HEK293 (cell line): ENCODE measurements around the gene NMB.

ENCODE experiments used
- CTCF ChIA-PET: fragments of 350-600 bp; formaldehyde crosslinking; extraction: SDS; loops from one replicate; lab custom pipeline; 2021; ENCODE audit warnings: antibody characterized with exemption; lab: Yijun Ruan, JAX
- POLR2A ChIA-PET: fragments of 300-600 bp; formaldehyde crosslinking; extraction: SDS; loops from one replicate; lab custom pipeline; 2020; ENCODE audit warnings: antibody characterized with exemption, inconsistent platforms; lab: Yijun Ruan, JAX
- H3K27ac ChIP-seq: fragments of 200-500 bp; sonication (Bioruptor generic); 2 replicates; pipeline ENCODE4 v1.5.1; 2014; ENCODE audit warnings: low read depth, low read length, control low read depth, inconsistent platforms; ENCODE audit errors: extremely low read depth
- H3K36me3 ChIP-seq, 2 experiments: fragments of 200-500 bp in 1 of 2; sonication (Bioruptor generic) in 1 of 2; 1 replicate in 1 of 2; 2 replicates in 1 of 2; pipeline ENCODE4 v1.5.1; 2014 to 2017; ENCODE audit warnings: inconsistent platforms in 2 of 2, low read length in 2 of 2; ENCODE audit not compliant: control insufficient read depth in 2 of 2, insufficient read depth in 1 of 2
- H3K4me1 ChIP-seq: fragments of 200-500 bp; sonication (Bioruptor generic); 2 replicates; pipeline ENCODE4 v1.5.1; 2014; ENCODE audit warnings: mild to moderate bottlenecking, low read length, inconsistent platforms; ENCODE audit not compliant: control insufficient read depth, insufficient read depth
- H3K4me3 ChIP-seq: 2 replicates; pipeline ENCODE4 v1.5.1; 2011; ENCODE audit warnings: low read depth, mild to moderate bottlenecking, control low read depth, low read length, moderate library complexity
- H3K9me3 ChIP-seq: fragments of 200-500 bp; sonication (Bioruptor generic); 2 replicates; pipeline ENCODE4 v1.5.1; 2014; ENCODE audit warnings: low read depth, low read length, inconsistent platforms; ENCODE audit not compliant: control insufficient read depth, insufficient read depth
- MYNN ChIP-seq: fragments of 450-650 bp; formaldehyde crosslinking; IDR thresholded peaks from 2 replicates; pipeline ENCODE4 v1.5.1; 2016; ENCODE audit warnings: missing biosample characterization, missing genetic modification characterization, borderline replicate concordance
- SETDB1 ChIP-seq: IDR thresholded peaks from one replicate; pipeline ENCODE4 v1.6.1; 2017; ENCODE audit warnings: mild to moderate bottlenecking, low read length, moderate library complexity, mixed read lengths; ENCODE audit not compliant: insufficient read length
- ZBTB10 ChIP-seq: fragments of 450-650 bp; formaldehyde crosslinking; IDR thresholded peaks from 2 replicates; pipeline ENCODE4 v1.5.1; 2016; ENCODE audit warnings: missing biosample characterization, missing genetic modification characterization
- ZBTB48 ChIP-seq: fragments of 450-650 bp; formaldehyde crosslinking; IDR thresholded peaks from 2 replicates; pipeline ENCODE4 v1.5.1; 2016; ENCODE audit warnings: missing biosample characterization, missing genetic modification characterization
- ZBTB8A ChIP-seq: fragments of 450-650 bp; formaldehyde crosslinking; IDR thresholded peaks from 2 replicates; pipeline ENCODE4 v1.5.1; 2016; ENCODE audit warnings: missing biosample characterization, missing genetic modification characterization
- ZNF140 ChIP-seq: fragments of 450-650 bp; formaldehyde crosslinking; IDR thresholded peaks from 2 replicates; pipeline ENCODE4 v1.5.1; 2016; ENCODE audit warnings: missing biosample characterization, missing genetic modification characterization
- ZNF148 ChIP-seq: fragments of 450-650 bp; formaldehyde crosslinking; IDR thresholded peaks from 2 replicates; pipeline ENCODE4 v1.5.0; 2017; ENCODE audit warnings: missing biosample characterization, missing genetic modification characterization, borderline replicate concordance
- ZNF157 ChIP-seq: fragments of 450-650 bp; formaldehyde crosslinking; IDR thresholded peaks from 2 replicates; pipeline ENCODE4 v1.5.1; 2016; ENCODE audit warnings: missing biosample characterization, missing genetic modification characterization
- ZNF16 ChIP-seq: fragments of 450-650 bp; formaldehyde crosslinking; IDR thresholded peaks from 2 replicates; pipeline ENCODE4 v1.5.1; 2016; ENCODE audit warnings: low read depth, missing biosample characterization, missing genetic modification characterization
- ZNF391 ChIP-seq: fragments of 450-650 bp; formaldehyde crosslinking; IDR thresholded peaks from 2 replicates; pipeline ENCODE4 v1.5.1; 2016; ENCODE audit warnings: low read depth, missing biosample characterization, missing genetic modification characterization, borderline replicate concordance
- ZNF654 ChIP-seq: fragments of 450-650 bp; formaldehyde crosslinking; IDR thresholded peaks from 2 replicates; pipeline ENCODE4 v1.5.1; 2016; ENCODE audit warnings: low read depth, missing biosample characterization, missing genetic modification characterization
- TF ChIP-seq, protein P1 (sequence below): fragments of 450-650 bp; formaldehyde crosslinking; IDR thresholded peaks from 2 replicates; pipeline ENCODE4 v1.5.1; 2016; ENCODE audit warnings: missing biosample characterization, missing genetic modification characterization
- TF ChIP-seq, protein P2 (sequence below): fragments of 450-650 bp; formaldehyde crosslinking; IDR thresholded peaks from 2 replicates; pipeline ENCODE4 v1.5.1; 2016; ENCODE audit warnings: missing biosample characterization, missing genetic modification characterization

NMB gene

DNA sequence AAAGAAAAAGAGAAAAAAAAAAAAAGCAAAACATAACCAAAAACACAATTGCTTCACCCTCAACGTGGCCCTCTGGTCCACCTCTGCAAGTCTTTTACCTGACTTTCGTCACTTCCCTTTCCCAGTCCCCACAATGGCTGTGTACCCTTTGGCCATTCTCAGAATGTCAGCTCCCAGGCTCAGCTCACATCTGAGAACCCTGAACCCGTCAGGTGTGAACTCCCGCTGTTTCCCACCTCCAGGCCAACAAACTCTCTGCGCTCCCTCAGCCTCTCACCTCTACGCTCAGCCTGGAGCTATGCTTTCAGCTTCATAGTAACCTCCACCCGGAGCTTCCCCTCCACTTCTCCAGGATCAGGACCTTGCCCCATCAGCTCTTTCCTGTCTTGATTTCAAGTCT, 33.6 kb downstream of the NMB start:
- Histone ChIP-seq H3K36me3 (peaks cover 0 to 27% of the 10 kb centered on the region in 2 experiments; a peak in 1 of 3 replicates), H3K4me1 (no peaks in the 10 kb centered on the region), H3K27ac (no peak overlapping the region), H3K4me3 (no peak overlapping the region), H3K9me3 (no peaks in the 10 kb centered on the region)
- TF ChIP-seq ZNF140 (tag by site-specific recombination) (0 out of 2 replicates have a peak, but pooled peaks have one; percentile 9), ZNF16 (tag by site-specific recombination) (no peak)
- TF ChIP-seq, protein P1, sequence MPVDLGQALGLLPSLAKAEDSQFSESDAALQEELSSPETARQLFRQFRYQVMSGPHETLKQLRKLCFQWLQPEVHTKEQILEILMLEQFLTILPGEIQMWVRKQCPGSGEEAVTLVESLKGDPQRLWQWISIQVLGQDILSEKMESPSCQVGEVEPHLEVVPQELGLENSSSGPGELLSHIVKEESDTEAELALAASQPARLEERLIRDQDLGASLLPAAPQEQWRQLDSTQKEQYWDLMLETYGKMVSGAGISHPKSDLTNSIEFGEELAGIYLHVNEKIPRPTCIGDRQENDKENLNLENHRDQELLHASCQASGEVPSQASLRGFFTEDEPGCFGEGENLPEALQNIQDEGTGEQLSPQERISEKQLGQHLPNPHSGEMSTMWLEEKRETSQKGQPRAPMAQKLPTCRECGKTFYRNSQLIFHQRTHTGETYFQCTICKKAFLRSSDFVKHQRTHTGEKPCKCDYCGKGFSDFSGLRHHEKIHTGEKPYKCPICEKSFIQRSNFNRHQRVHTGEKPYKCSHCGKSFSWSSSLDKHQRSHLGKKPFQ (tag by site-specific recombination), result peak; percentile 53; the same call in 1 of the 2 replicates
- CTCF ChIA-PET, result interaction anchor here (0.7 to 1.0 kb wide), 2 partner anchors 25 to 32 kb away, joined by 4 read pairs; no protein-coding TSS in a partner anchor
- POLR2A ChIA-PET, result interaction anchor here (0.9 kb wide), 1 partner anchor 24 kb away, joined by 3 read pairs; the partner anchor contains the start of gene ZSCAN2

DNA sequence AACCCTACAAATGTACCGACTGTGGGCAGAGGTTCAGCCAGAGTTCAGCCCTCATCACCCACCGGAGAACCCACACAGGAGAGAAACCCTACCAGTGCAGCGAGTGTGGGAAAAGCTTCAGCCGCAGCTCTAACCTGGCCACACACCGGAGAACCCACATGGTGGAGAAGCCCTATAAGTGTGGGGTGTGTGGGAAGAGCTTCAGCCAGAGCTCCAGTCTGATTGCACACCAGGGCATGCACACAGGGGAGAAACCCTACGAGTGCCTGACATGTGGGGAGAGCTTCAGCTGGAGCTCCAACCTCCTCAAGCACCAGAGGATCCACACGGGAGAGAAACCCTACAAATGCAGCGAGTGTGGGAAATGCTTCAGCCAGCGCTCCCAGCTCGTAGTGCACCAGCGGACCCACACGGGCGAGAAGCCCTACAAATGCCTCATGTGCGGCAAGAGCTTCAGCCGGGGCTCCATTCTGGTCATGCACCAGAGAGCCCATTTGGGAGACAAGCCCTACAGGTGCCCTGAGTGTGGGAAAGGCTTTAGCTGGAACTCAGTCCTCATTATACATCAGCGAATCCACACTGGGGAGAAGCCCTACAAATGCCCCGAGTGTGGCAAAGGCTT, 36.5 kb downstream of the NMB start:
- Histone ChIP-seq H3K4me3 (no peak overlapping the region), H3K4me1 (no peaks in the 10 kb centered on the region), H3K27ac (no peak overlapping the region), H3K9me3 (no peaks in the 10 kb centered on the region), H3K36me3 (peaks cover 0 to 27% of the 10 kb centered on the region in 2 experiments; a peak in 1 of 3 replicates)
- POLR2A ChIA-PET, result interaction anchor here (1.1 kb wide), 1 partner anchor 9 kb away, joined by 6 read pairs; no protein-coding TSS in a partner anchor
- CTCF ChIA-PET, result interaction anchor here (0.5 to 1.3 kb wide), 5 partner anchors 12 to 1034 kb away, joined by 3 to 7 read pairs (median 4); no protein-coding TSS in a partner anchor
- TF ChIP-seq MYNN (tag by site-specific recombination), result no peak
- no peak for TF ChIP-seq ZNF157 (tag by site-specific recombination)
- TF ChIP-seq SETDB1, result peak; percentile 93
- TF ChIP-seq, protein P2, sequence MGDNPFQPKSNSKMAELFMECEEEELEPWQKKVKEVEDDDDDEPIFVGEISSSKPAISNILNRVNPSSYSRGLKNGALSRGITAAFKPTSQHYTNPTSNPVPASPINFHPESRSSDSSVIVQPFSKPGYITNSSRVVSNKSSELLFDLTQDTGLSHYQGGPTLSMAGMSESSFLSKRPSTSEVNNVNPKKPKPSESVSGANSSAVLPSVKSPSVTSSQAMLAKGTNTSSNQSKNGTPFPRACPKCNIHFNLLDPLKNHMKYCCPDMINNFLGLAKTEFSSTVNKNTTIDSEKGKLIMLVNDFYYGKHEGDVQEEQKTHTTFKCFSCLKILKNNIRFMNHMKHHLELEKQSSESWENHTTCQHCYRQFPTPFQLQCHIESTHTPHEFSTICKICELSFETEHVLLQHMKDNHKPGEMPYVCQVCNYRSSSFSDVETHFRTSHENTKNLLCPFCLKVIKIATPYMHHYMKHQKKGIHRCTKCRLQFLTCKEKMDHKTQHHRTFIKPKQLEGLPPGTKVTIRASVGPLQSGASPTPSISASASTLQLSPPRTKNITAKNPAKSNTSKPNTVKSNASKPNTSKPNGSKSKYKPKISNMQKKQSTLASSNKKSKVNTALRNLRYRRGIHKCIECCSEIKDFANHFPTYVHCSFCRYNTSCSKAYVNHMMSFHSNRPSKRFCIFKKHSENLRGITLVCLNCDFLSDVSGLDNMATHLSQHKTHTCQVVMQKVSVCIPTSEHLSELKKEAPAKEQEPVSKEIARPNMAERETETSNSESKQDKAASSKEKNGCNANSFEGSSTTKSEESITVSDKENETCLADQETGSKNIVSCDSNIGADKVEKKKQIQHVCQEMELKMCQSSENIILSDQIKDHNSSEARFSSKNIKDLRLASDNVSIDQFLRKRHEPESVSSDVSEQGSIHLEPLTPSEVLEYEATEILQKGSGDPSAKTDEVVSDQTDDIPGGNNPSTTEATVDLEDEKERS (tag by site-specific recombination), result 0 out of 2 replicates have a peak, but pooled peaks have one; percentile 38

DNA sequence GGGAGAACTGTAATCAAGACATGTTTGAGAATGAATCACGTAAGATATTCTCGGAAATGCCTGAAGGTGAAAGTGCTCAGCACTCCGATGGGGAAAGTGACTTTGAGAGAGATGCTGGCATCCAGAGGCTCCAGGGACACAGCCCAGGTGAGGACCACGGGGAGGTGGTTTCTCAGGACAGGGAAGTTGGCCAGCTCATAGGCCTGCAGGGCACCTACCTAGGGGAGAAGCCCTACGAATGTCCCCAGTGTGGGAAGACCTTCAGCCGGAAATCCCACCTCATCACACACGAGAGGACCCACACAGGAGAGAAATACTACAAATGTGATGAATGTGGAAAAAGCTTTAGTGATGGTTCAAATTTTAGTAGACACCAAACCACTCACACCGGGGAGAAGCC, 37.4 kb downstream of the NMB start:
- H3K4me3 ChIP-seq, result no peak overlapping the region
- CTCF ChIA-PET, result interaction anchor here (0.9 to 1.1 kb wide), 2 partner anchors 21 to 257 kb away, joined by 3 to 4 read pairs; no protein-coding TSS in a partner anchor
- H3K9me3 ChIP-seq, result no peaks in the 10 kb centered on the region
- H3K4me1 ChIP-seq, result no peaks in the 10 kb centered on the region
- H3K27ac ChIP-seq, result no peak overlapping the region
- H3K36me3 ChIP-seq, result peaks cover 0 to 27% of the 10 kb centered on the region in 2 experiments; a peak in 2 of 3 replicates
- POLR2A ChIA-PET, result no interaction called here
- TF ChIP-seq ZNF654 (no peak), ZBTB10 (no peak), ZNF391 (tag by site-specific recombination) (no peak), ZBTB48 (tag by site-specific recombination) (no peak), ZBTB8A (no peak), ZNF148 (tag by site-specific recombination) (no peak)
